HFFc6 (cell line): ENCODE results near the gene MRM3. TPM values are rescaled to one million over a fixed set of nuclear protein-coding genes. Genes with fewer than 3 reads are reported as not detected.
"Not testable (repeated sequence)": the region's sequence is repeated elsewhere in the genome, so short reads cannot be mapped to it uniquely, and the experiment has no call there.

Experiments
- DNase-seq: peaks from one replicate; pipeline ENCODE4 v3.0.0-alpha.2; 2018
- H3K27ac Mint-ChIP-seq: 2 replicates; pipeline ENCODE4 v1.8.0; 2020; ENCODE audit warnings: mild to moderate bottlenecking, mixed read lengths
- H3K27me3 Mint-ChIP-seq: 2 replicates; pipeline ENCODE4 v1.8.0; 2021; ENCODE audit warnings: mild to moderate bottlenecking, moderate library complexity, mixed read lengths; ENCODE audit not compliant: insufficient read depth
- H3K36me3 Mint-ChIP-seq: 2 replicates; pipeline ENCODE4 v1.8.0; 2021; ENCODE audit warnings: low read depth, mixed read lengths
- H3K4me1 Mint-ChIP-seq: 2 replicates; pipeline ENCODE4 v1.8.0; 2020; ENCODE audit warnings: low read depth, mixed read lengths
- H3K4me3 Mint-ChIP-seq: 2 replicates; pipeline ENCODE4 v1.8.0; 2020; ENCODE audit warnings: mild to moderate bottlenecking, moderate library complexity, mixed read lengths
- H3K9me3 Mint-ChIP-seq: 2 replicates; pipeline ENCODE4 v1.8.0; 2020; ENCODE audit warnings: mild to moderate bottlenecking, mixed read lengths
- CTCF ChIP-seq: fragments of 200-600 bp; sonication (generic); IDR thresholded peaks from 2 replicates; pipeline ENCODE4 v1.5.0; 2021; ENCODE audit warnings: antibody characterized with exemption, mild to moderate bottlenecking
- total RNA-seq, 6 experiments: library from RNA; stranded (reverse); fragmentation: NEBNext Ultra II Directional; extraction: Animal tissue kit (Norgen Biotek cat#: 25700); gene quantifications; 2 replicates in 1 of 6; 3 replicates in 5 of 6; pipeline ENCODE4 v1.2.3, GENCODE V29; 2021

MRM3 gene
- total RNA-seq, 6 experiments from 2014 or later: 10.9 to 13.4 (median 12.8) TPM

- no peak overlapping the region for H3K27ac Mint-ChIP-seq
- TF ChIP-seq CTCF: no peak
- H3K36me3 Mint-ChIP-seq: peaks cover 45% of the 10 kb centered on the region
- peaks cover 14% of the 10 kb centered on the region for H3K9me3 Mint-ChIP-seq
- H3K4me1 Mint-ChIP-seq: peaks cover 12% of the 10 kb centered on the region
- H3K4me3 Mint-ChIP-seq: no peak overlapping the region
- H3K27me3 Mint-ChIP-seq: peaks cover 6% of the 10 kb centered on the region; the same call in 1 of the 2 replicates
- DNase-seq: no peak
Observed at GRCh38 chr17:746181-746580, 36.0 kb upstream of the MRM3 start.

GRCh38 chr17:746783-747629 is 35.1 kb upstream of the MRM3 start:
- H3K27me3 Mint-ChIP-seq: peaks cover 6% of the 10 kb centered on the region; the same call in 1 of the 2 replicates
- no peak overlapping the region for H3K27ac Mint-ChIP-seq
- peaks cover 37% of the 10 kb centered on the region for H3K36me3 Mint-ChIP-seq
- TF ChIP-seq CTCF: no peak
- DNase-seq: no peak
- H3K9me3 Mint-ChIP-seq: peaks cover 14% of the 10 kb centered on the region
- peaks cover 17% of the 10 kb centered on the region for H3K4me1 Mint-ChIP-seq
- no peak overlapping the region for H3K4me3 Mint-ChIP-seq

- not testable (repeated sequence) for H3K27ac Mint-ChIP-seq, DNase-seq, H3K4me3 Mint-ChIP-seq, H3K27me3 Mint-ChIP-seq
- H3K36me3 Mint-ChIP-seq: peaks cover 33% of the 10 kb centered on the region
- peaks cover 23% of the 10 kb centered on the region for H3K4me1 Mint-ChIP-seq
- peaks cover 14% of the 10 kb centered on the region for H3K9me3 Mint-ChIP-seq
Observed at GRCh38 chr17:748604-749003, 33.5 kb upstream of the MRM3 start.

- DNase-seq, H3K27me3 Mint-ChIP-seq, H3K27ac Mint-ChIP-seq, H3K4me3 Mint-ChIP-seq: not testable (repeated sequence)
- Mint-ChIP-seq H3K4me1 (peaks cover 23% of the 10 kb centered on the region), H3K9me3 (peaks cover 14% of the 10 kb centered on the region), H3K36me3 (peaks cover 27% of the 10 kb centered on the region)
Observed at GRCh38 chr17:749359-749758, 32.8 kb upstream of the MRM3 start.

GRCh38 chr17:750431-751037 is 31.6 kb upstream of the MRM3 start:
- no peak for DNase-seq
- peak overlapping the region; percentile 91 for H3K4me3 Mint-ChIP-seq
- H3K9me3 Mint-ChIP-seq: peaks cover 14% of the 10 kb centered on the region
- peak overlapping the region; percentile 57 for H3K27ac Mint-ChIP-seq
- H3K4me1 Mint-ChIP-seq: peaks cover 23% of the 10 kb centered on the region
- H3K27me3 Mint-ChIP-seq: peaks cover 8% of the 10 kb centered on the region
- no peak for TF ChIP-seq CTCF
- peaks cover 24% of the 10 kb centered on the region for H3K36me3 Mint-ChIP-seq

GRCh38 chr17:751269-752001 is 30.7 kb upstream of the MRM3 start:
- peak; percentile 21 for DNase-seq
- Mint-ChIP-seq H3K36me3 (peaks cover 30% of the 10 kb centered on the region), H3K27ac (peak overlapping the region; percentile 80), H3K4me3 (peak overlapping the region; percentile 91), H3K27me3 (peaks cover 8% of the 10 kb centered on the region), H3K4me1 (peaks cover 23% of the 10 kb centered on the region), H3K9me3 (peaks cover 14% of the 10 kb centered on the region)
- no peak for TF ChIP-seq CTCF
